CD8-positive, alpha-beta memory T cell (primary cell): Measurements from ENCODE around the gene BRD3OS. TPM values are rescaled to one million over a fixed set of nuclear protein-coding genes. Genes with fewer than 3 reads are reported as not detected.

Experiments
- CTCF ChIA-PET: fragments of 350-600 bp; sonication (Branson Sonifier 250); formaldehyde crosslinking; loops from one replicate; lab custom pipeline; 2021; ENCODE audit warnings: antibody characterized with exemption; lab: Charles Lee
- POLR2A ChIA-PET: fragments of 350-600 bp; sonication (Branson Sonifier 250); formaldehyde crosslinking; loops from one replicate; lab custom pipeline; 2021; ENCODE audit warnings: antibody characterized with exemption; lab: Charles Lee
- DNase-seq, 5 donors: peaks; one replicate each; pipeline versions ENCODE4 v3.0.0 to v3.0.0-alpha.2; 2020 to 2022; ENCODE audit warnings: mixed read lengths in 1 of 5
- H3K27ac ChIP-seq: one replicate; pipeline ENCODE4 v1.7.0; 2013; ENCODE audit warnings: low read depth, mild to moderate bottlenecking, low read length, moderate library complexity
- H3K27me3 ChIP-seq: 2 replicates; pipeline ENCODE4 v1.7.0; 2013; ENCODE audit warnings: low read length, mild to moderate bottlenecking; ENCODE audit not compliant: insufficient read depth, poor library complexity, severe bottlenecking
- H3K36me3 ChIP-seq: 2 replicates; pipeline ENCODE4 v1.7.0; 2013; ENCODE audit warnings: mild to moderate bottlenecking, low read length, moderate library complexity; ENCODE audit not compliant: insufficient read depth
- H3K4me1 ChIP-seq: 2 replicates; pipeline ENCODE4 v1.7.0; 2013; ENCODE audit warnings: mild to moderate bottlenecking, low read length, moderate library complexity; ENCODE audit not compliant: insufficient read depth
- H3K4me3 ChIP-seq: 2 replicates; pipeline ENCODE4 v1.7.0; 2013; ENCODE audit warnings: mild to moderate bottlenecking, low read length
- H3K9me3 ChIP-seq: 2 replicates; pipeline ENCODE4 v1.7.0; 2013; ENCODE audit warnings: mild to moderate bottlenecking, low read length
- H3K27ac Mint-ChIP-seq, 8 donors: one replicate each; pipeline ENCODE4 v1.8.0; 2020 to 2021; ENCODE audit warnings: mixed read lengths in 8 of 8, mild to moderate bottlenecking in 6 of 8, inconsistent platforms in 3 of 8, moderate library complexity in 3 of 8
- H3K27me3 Mint-ChIP-seq, 2 donors: one replicate each; pipeline ENCODE4 v1.8.0; 2020 to 2021; ENCODE audit warnings: mixed read lengths in 2 of 2, mild to moderate bottlenecking in 1 of 2, moderate library complexity in 1 of 2
- H3K36me3 Mint-ChIP-seq, 3 donors: one replicate each; pipeline ENCODE4 v1.8.0; 2020 to 2021; ENCODE audit warnings: mixed read lengths in 3 of 3, inconsistent platforms in 1 of 3, mild to moderate bottlenecking in 1 of 3
- H3K4me1 Mint-ChIP-seq, 3 donors: one replicate each; pipeline ENCODE4 v1.8.0; 2020 to 2021; ENCODE audit warnings: mixed read lengths in 3 of 3, inconsistent platforms in 1 of 3, mild to moderate bottlenecking in 1 of 3
- H3K4me3 Mint-ChIP-seq, 7 donors: one replicate each; pipeline ENCODE4 v1.8.0; 2020 to 2021; ENCODE audit warnings: mixed read lengths in 7 of 7, mild to moderate bottlenecking in 6 of 7, moderate library complexity in 4 of 7, inconsistent platforms in 2 of 7
- H3K9me3 Mint-ChIP-seq, 5 donors: one replicate each; pipeline ENCODE4 v1.8.0; 2020 to 2022; ENCODE audit warnings: mixed read lengths in 5 of 5, mild to moderate bottlenecking in 3 of 5, moderate library complexity in 2 of 5, inconsistent platforms in 1 of 5
- polyA plus RNA-seq: library from polyadenylated mRNA; unstranded; fragments of 300-500 nt; fragmentation: Illumina TruSeq; gene quantifications from one replicate; pipeline ENCODE4 v1.2.3, GENCODE V29; 2021
- total RNA-seq, 2 experiments: library from RNA; stranded (reverse); gene quantifications; one replicate each; pipeline ENCODE4 v1.2.3, GENCODE V29; 2021

The BRD3OS gene
- total and polyA plus RNA-seq, 3 experiments from 2014 or later: 15.4 to 26.2 (median 15.4) TPM

DNA sequence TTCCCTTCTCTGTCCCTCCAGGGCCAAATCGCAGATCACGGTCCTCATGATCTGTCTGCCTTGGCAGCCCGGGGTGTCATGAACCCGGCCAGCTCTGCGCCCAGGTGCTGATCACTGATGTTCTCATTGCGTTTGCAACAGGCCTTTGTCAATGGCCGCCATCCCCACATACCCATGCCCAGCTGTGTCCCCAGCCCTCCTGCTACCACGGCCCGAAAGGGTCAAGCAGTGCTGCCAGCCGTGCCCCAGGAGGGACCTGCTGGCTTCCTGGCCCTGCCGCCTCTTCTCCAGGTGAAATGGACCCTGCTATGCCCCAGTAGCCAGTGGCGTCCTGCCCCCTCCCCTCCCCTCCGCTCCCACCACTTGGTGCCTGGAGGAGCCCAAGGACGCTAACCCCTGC is 20.4 kb upstream of the BRD3OS start:
- no peak for DNase-seq
- Mint-ChIP-seq H3K36me3 (no peaks in the 10 kb centered on the region), H3K4me1 (no peaks in the 10 kb centered on the region), H3K4me3 (no peak overlapping the region), H3K27me3 (peaks cover 10 to 30% of the 10 kb centered on the region in 2 donors), H3K27ac (no peak overlapping the region), H3K9me3 (no peaks in the 10 kb centered on the region)
- Histone ChIP-seq H3K9me3 (no peaks in the 10 kb centered on the region), H3K27me3 (no peaks in the 10 kb centered on the region), H3K27ac (no peak overlapping the region), H3K36me3 (no peaks in the 10 kb centered on the region), H3K4me1 (no peaks in the 10 kb centered on the region), H3K4me3 (no peak overlapping the region)
- ChIA-PET POLR2A (no interaction called here), CTCF (interaction anchor here (2.0 kb wide), 1 partner anchor 11 kb away, joined by 6 read pairs; no protein-coding TSS in a partner anchor)

- no peak overlapping the region for H3K4me3 ChIP-seq
- POLR2A ChIA-PET: no interaction called here
- Mint-ChIP-seq H3K4me1 (no peaks in the 10 kb centered on the region), H3K27me3 (peaks cover 7 to 25% of the 10 kb centered on the region in 2 donors), H3K4me3 (no peak overlapping the region), H3K36me3 (no peaks in the 10 kb centered on the region), H3K9me3 (no peaks in the 10 kb centered on the region), H3K27ac (no peak overlapping the region)
- no peak overlapping the region for H3K27ac ChIP-seq
- no peaks in the 10 kb centered on the region for H3K9me3 ChIP-seq
- DNase-seq: peak in 1 of 5 donors; percentile 21
- H3K4me1 ChIP-seq: no peaks in the 10 kb centered on the region
- CTCF ChIA-PET: interaction anchor here (1.1 to 2.0 kb wide), 2 partner anchors 12 to 20 kb away, joined by 3 to 6 read pairs; partner anchors contain the start of gene BRD3OS
- H3K36me3 ChIP-seq: no peaks in the 10 kb centered on the region
- no peaks in the 10 kb centered on the region for H3K27me3 ChIP-seq
These were observed 19.9 kb upstream of the BRD3OS start for GRCh38 chr9:134005381-134005780.

DNA sequence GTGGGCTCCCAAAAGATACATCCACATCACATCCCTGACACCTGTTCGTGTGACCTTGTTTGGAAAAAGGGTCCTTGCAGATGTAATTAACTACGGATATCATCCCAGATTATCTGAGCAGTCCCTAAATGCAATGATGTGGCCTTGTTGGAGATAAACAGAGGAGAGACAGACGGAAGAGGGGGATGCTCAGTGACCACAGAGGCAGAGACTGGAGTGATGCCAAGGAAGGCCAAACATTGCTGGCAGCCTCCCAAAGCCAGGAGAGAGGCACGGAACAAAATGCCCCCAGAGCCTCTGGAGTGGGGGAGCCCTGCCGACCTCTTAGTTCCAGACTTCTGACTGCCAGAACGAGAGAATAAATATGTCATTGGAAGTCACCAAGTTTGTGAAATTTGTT is 18.1 kb upstream of the BRD3OS start:
- DNase-seq: no peak
- Mint-ChIP-seq H3K4me3 (no peak overlapping the region), H3K36me3 (no peaks in the 10 kb centered on the region), H3K9me3 (peaks cover 0 to 4% (median 0%) of the 10 kb centered on the region in 5 donors), H3K27ac (no peak overlapping the region), H3K27me3 (peaks cover 7 to 24% of the 10 kb centered on the region in 2 donors), H3K4me1 (no peaks in the 10 kb centered on the region)
- Histone ChIP-seq H3K4me1 (no peaks in the 10 kb centered on the region), H3K27me3 (no peaks in the 10 kb centered on the region), H3K36me3 (no peaks in the 10 kb centered on the region), H3K27ac (no peak overlapping the region), H3K4me3 (no peak overlapping the region), H3K9me3 (no peaks in the 10 kb centered on the region)
- POLR2A ChIA-PET: interaction anchor here (0.8 kb wide), 1 partner anchor 803 kb away, joined by 4 read pairs; no protein-coding TSS in a partner anchor
- CTCF ChIA-PET: interaction anchor here (1.1 kb wide), 1 partner anchor 12 kb away, joined by 3 read pairs; no protein-coding TSS in a partner anchor

DNA sequence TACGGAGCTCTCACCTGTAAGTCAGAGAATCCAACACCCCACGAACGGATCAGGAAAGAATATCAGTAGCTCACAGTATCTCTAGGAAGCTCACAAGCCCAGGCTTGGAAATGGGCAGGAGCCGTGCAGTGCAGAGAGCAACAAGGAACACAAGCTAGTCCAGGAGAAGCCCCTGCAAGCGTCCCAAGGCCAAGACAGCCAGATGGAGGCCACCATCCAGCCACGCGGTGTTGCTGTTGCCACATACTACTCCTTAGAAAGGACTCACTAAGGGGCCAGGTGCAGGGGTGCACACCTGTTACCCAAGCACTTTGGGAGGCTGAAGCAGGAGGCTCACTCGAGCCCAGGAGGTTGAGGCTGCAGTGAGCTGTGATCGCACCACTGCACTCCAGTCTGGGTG is 17.7 kb upstream of the BRD3OS start:
- Histone ChIP-seq H3K4me3 (no peak overlapping the region), H3K27me3 (no peaks in the 10 kb centered on the region), H3K9me3 (no peaks in the 10 kb centered on the region), H3K27ac (no peak overlapping the region), H3K36me3 (no peaks in the 10 kb centered on the region), H3K4me1 (no peaks in the 10 kb centered on the region)
- Mint-ChIP-seq H3K27me3 (peaks cover 5 to 20% of the 10 kb centered on the region in 2 donors), H3K4me1 (no peaks in the 10 kb centered on the region), H3K9me3 (peaks cover 0 to 4% (median 0%) of the 10 kb centered on the region in 5 donors), H3K36me3 (no peaks in the 10 kb centered on the region), H3K27ac (no peak overlapping the region), H3K4me3 (no peak overlapping the region)
- ChIA-PET POLR2A (no interaction called here), CTCF (interaction anchor here (1.1 kb wide), 1 partner anchor 13 kb away, joined by 3 read pairs; no protein-coding TSS in a partner anchor)
- DNase-seq: no peak

DNA sequence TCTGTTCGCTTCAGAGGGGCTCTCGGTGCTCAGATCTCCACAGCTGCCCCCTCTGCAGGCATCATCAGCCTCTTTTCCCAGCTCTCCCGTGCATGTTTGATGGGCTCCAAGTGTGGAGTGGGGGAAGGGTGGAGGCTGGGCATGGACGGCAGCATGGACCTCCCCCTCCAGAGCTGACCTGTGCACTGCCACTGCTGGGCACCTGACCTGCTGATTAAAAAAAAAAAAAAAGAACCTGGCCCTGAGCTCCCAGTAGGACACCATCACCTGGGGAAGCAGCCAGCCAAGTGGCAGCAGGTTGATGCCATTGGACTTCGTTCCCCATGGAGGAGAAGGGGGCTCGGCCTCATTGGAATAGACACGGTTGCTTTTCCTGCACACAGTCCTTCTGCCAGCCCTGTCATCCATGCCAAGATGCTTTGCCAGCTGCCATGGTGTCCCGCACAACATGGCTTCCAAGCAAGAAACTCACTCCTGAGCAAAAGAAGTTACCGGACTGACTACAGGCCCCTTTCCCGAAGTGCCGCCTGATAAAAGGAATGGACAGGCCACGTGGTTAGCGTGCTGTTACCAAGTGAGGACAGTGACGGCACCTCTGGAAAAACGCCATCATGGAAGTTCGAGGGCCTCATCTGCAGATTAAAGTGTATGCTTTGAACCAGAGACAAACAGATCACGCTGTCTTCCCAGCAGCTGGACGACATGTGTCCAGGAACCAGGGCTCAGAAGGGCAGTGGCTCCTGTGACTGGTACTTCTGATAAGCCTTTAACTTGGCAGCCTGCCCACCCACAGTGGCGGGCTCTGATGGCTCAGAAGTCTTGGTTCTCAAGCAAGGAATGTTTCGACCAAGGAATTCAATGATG is 14.7 kb upstream of the BRD3OS start:
- CTCF ChIA-PET: no interaction called here
- POLR2A ChIA-PET: no interaction called here
- no peaks in the 10 kb centered on the region for H3K27me3 ChIP-seq
- Mint-ChIP-seq H3K4me3 (no peak overlapping the region), H3K36me3 (peaks cover 0 to 3% (median 0%) of the 10 kb centered on the region in 3 donors), H3K4me1 (no peaks in the 10 kb centered on the region), H3K27me3 (peaks cover 3 to 16% of the 10 kb centered on the region in 2 donors), H3K27ac (no peak overlapping the region), H3K9me3 (peaks cover 0 to 6% (median 3%) of the 10 kb centered on the region in 5 donors)
- H3K36me3 ChIP-seq: no peaks in the 10 kb centered on the region
- no peaks in the 10 kb centered on the region for H3K9me3 ChIP-seq
- peak in 1 of 5 donors; percentile 27 for DNase-seq
- no peak overlapping the region for H3K27ac ChIP-seq
- no peak overlapping the region for H3K4me3 ChIP-seq
- H3K4me1 ChIP-seq: no peaks in the 10 kb centered on the region

DNA sequence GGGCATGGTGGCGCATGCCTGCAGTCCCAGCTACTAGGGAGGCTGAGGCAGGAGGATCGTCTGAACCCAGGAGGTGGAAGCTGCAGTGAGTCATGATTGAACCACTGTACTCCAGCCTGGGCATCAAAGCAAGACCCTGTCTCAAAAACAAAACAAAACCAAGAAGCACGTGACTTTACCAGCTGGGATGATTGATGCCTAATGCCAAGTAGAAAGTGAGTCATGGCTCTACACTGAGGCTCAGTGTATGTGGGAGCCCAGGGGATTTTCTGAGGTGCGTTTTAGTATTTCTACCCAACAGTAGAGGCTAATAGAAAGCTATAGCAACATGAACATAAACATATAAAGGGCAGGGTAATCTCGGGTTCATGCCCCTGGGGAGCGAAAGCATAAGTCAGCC is 13.9 kb upstream of the BRD3OS start:
- H3K36me3 ChIP-seq: no peaks in the 10 kb centered on the region
- H3K4me1 ChIP-seq: no peaks in the 10 kb centered on the region
- H3K27ac ChIP-seq: no peak overlapping the region
- Mint-ChIP-seq H3K4me3 (no peak overlapping the region), H3K36me3 (peaks cover 0 to 3% (median 0%) of the 10 kb centered on the region in 3 donors), H3K27ac (no peak overlapping the region), H3K4me1 (no peaks in the 10 kb centered on the region), H3K27me3 (peaks cover 3 to 16% of the 10 kb centered on the region in 2 donors), H3K9me3 (peaks cover 0 to 6% (median 3%) of the 10 kb centered on the region in 5 donors)
- H3K4me3 ChIP-seq: no peak overlapping the region
- H3K9me3 ChIP-seq: no peaks in the 10 kb centered on the region
- H3K27me3 ChIP-seq: no peaks in the 10 kb centered on the region
- POLR2A ChIA-PET: no interaction called here
- no peak for DNase-seq
- CTCF ChIA-PET: no interaction called here

- H3K4me1 ChIP-seq: no peaks in the 10 kb centered on the region
- H3K27me3 Mint-ChIP-seq: no peaks in the 10 kb centered on the region
- H3K36me3 Mint-ChIP-seq: peaks cover 0 to 3% (median 0%) of the 10 kb centered on the region in 3 donors
- DNase-seq: no peak
- ChIA-PET CTCF (no interaction called here), POLR2A (no interaction called here)
- H3K4me3 Mint-ChIP-seq: no peak overlapping the region
- H3K27me3 ChIP-seq: no peaks in the 10 kb centered on the region
- H3K27ac ChIP-seq: no peak overlapping the region
- no peaks in the 10 kb centered on the region for H3K36me3 ChIP-seq
- H3K9me3 ChIP-seq: no peaks in the 10 kb centered on the region
- H3K4me1 Mint-ChIP-seq: no peaks in the 10 kb centered on the region
- H3K27ac Mint-ChIP-seq: no peak overlapping the region
- peaks cover 0 to 6% (median 3%) of the 10 kb centered on the region in 5 donors for H3K9me3 Mint-ChIP-seq
- H3K4me3 ChIP-seq: no peak overlapping the region
These were observed 10.3 kb upstream of the BRD3OS start for GRCh38 chr9:134014946-134015345.
